Measurements from ENCODE around the gene MBD4. TPM values are rescaled to one million over a fixed set of nuclear protein-coding genes. Genes with fewer than 3 reads are reported as not detected.

The MBD4 gene
- total RNA-seq, 1 experiment from 2014 or later, result 15.7 TPM

DNA sequence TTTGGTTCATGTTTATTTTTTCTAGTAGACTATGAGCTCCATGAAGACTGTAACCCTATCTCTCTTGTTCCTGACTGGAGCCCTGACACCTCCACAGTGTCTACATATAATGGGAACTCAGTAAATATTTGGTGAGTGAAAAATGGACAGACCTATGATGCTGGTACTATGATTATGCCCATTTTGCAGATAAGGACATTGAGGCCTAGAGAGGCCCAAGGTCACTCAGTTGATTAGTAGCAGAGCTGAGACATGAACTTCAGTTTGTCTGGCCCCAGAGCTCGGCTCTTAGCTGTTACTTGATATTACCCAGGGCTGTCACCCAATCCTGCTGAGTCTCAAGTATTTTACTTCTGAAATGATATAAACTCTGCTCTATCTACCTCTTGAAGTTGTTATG is 16.9 kb downstream of the MBD4 start:
- Histone ChIP-seq H3K9me2 (ENCODE audit: insufficient read depth) (no peaks in the 10 kb centered on the region), H3K36me3 (ENCODE audit: control insufficient read depth in 1 of 2, insufficient read depth in 2 of 2, low read length in 2 of 2) (no peaks in the 10 kb centered on the region), H3K9me3 (ENCODE audit: control insufficient read depth in 1 of 2, insufficient read depth in 1 of 2, low read depth in 1 of 2, low read length in 2 of 2) (no peaks in the 10 kb centered on the region), H2AFZ (ENCODE audit: low read depth, low read length, poor library complexity, severe bottlenecking) (no peak overlapping the region), H3K79me2 (ENCODE audit: insufficient read depth, low read length) (no peaks in the 10 kb centered on the region), H3K27ac (ENCODE audit: low read depth, low read length) (no peak overlapping the region), H3K4me1 (ENCODE audit: control insufficient read depth in 1 of 2, insufficient read depth in 2 of 2, low read length in 2 of 2) (peaks cover 0 to 17% of the 10 kb centered on the region in 2 experiments; a peak in 2 of 4 replicates), H3K27me3 (ENCODE audit: insufficient read depth, low read length) (no peaks in the 10 kb centered on the region), H3K4me3 (replicated peaks in 1 of 2; ENCODE audit: low read depth in 1 of 2, low read length in 2 of 2) (no peak overlapping the region), H4K20me1 (ENCODE audit: insufficient read depth) (no peaks in the 10 kb centered on the region), H3K4me2 (ENCODE audit: low read length) (no peak overlapping the region), H3K9ac (ENCODE audit: low read length) (no peak overlapping the region)
- TF ChIP-seq CEBPB (IDR thresholded peaks at IDR 0.05; ENCODE audit: low read depth) (no peak), EZH2 (IDR thresholded peaks at IDR 0.05) (no peak), YY1 (IDR thresholded peaks at IDR 0.05; ENCODE audit: extremely low read depth, insufficient replicate concordance, low read depth, low read length) (no peak), ZNF274 (IDR thresholded peaks at IDR 0.05; ENCODE audit: low read depth, low read length) (no peak), CBX3 (IDR thresholded peaks at IDR 0.05; ENCODE audit: low read depth) (no peak), SIN3A (IDR thresholded peaks at IDR 0.05; ENCODE audit: low read depth) (no peak)
- intact Hi-C loops (cut with micrococcal nuclease), result no loop called here
- CTCF ChIA-PET, result no interaction called here
- BruUV-seq (replicated peaks), result no TSS peak
- DNase-seq (ENCODE audit: low read depth, low spot score) (no peak), ATAC-seq (no peak)
- RAD21 ChIA-PET (ENCODE audit: low non-redundant PET in 1 of 2, low total read pairs in 2 of 2, uncharacterized antibody in 2 of 2, unreplicated experiment in 2 of 2), result no interaction called here
- POLR2A ChIA-PET, result interaction anchor here (1.0 kb wide), 1 partner anchor 17 kb away, joined by 3 read pairs; the partner anchor contains the start of genes IFT122 and MBD4

GRCh38 chr3:129421988-129422745 is 17.6 kb downstream of the MBD4 start:
- peaks cover 0 to 17% of the 10 kb centered on the region in 2 experiments; a peak in 2 of 4 replicates for H3K4me1 ChIP-seq (ENCODE audit: control insufficient read depth in 1 of 2, insufficient read depth in 2 of 2, low read length in 2 of 2)
- no peaks in the 10 kb centered on the region for H3K27me3 ChIP-seq (ENCODE audit: insufficient read depth, low read length)
- TF ChIP-seq, protein P1, sequence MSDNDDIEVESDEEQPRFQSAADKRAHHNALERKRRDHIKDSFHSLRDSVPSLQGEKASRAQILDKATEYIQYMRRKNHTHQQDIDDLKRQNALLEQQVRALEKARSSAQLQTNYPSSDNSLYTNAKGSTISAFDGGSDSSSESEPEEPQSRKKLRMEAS (IDR thresholded peaks at IDR 0.05), result no peak
- TF ChIP-seq RAD21 (IDR thresholded peaks at IDR 0.05; ENCODE audit: low read depth), result peak; percentile 13; the same call in 1 of the 2 replicates
- TF ChIP-seq FOSL1 (IDR thresholded peaks at IDR 0.05; ENCODE audit: low read depth), result no peak
- TF ChIP-seq CTCF (IDR thresholded peaks at IDR 0.05 in 2 of 3, conservative IDR thresholded peaks at IDR 0.05 in 1 of 3; ENCODE audit: borderline replicate concordance in 1 of 3, insufficient read depth in 1 of 3, low read depth in 2 of 3, low read length in 2 of 3), result peak in 2 of 3 experiments; percentile 10 to 28; a peak in 1 of 6 replicates
- no peaks in the 10 kb centered on the region for H4K20me1 ChIP-seq (ENCODE audit: insufficient read depth)
- CTCF ChIA-PET, result no interaction called here
- no peak overlapping the region for H2AFZ ChIP-seq (ENCODE audit: low read depth, low read length, poor library complexity, severe bottlenecking)
- no peaks in the 10 kb centered on the region for H3K79me2 ChIP-seq (ENCODE audit: insufficient read depth, low read length)
- DNase-seq (ENCODE audit: low read depth, low spot score), result no peak
- H3K9me3 ChIP-seq (ENCODE audit: control insufficient read depth in 1 of 2, insufficient read depth in 1 of 2, low read depth in 1 of 2, low read length in 2 of 2), result no peaks in the 10 kb centered on the region
- no peaks in the 10 kb centered on the region for H3K36me3 ChIP-seq (ENCODE audit: control insufficient read depth in 1 of 2, insufficient read depth in 2 of 2, low read length in 2 of 2)
- H3K27ac ChIP-seq (ENCODE audit: low read depth, low read length), result no peak overlapping the region
- POLR2A ChIA-PET, result interaction anchor here (1.0 kb wide), 1 partner anchor 18 kb away, joined by 3 read pairs; the partner anchor contains the start of genes IFT122 and MBD4
- no peak overlapping the region for H3K4me3 ChIP-seq (replicated peaks in 1 of 2; ENCODE audit: low read depth in 1 of 2, low read length in 2 of 2)
- intact Hi-C loops (cut with micrococcal nuclease), result no loop called here
- ATAC-seq, result peak; percentile 59
- no TSS peak for BruUV-seq (replicated peaks)
- H3K9ac ChIP-seq (ENCODE audit: low read length), result no peak overlapping the region
- RAD21 ChIA-PET (ENCODE audit: low non-redundant PET in 1 of 2, low total read pairs in 2 of 2, uncharacterized antibody in 2 of 2, unreplicated experiment in 2 of 2), result no interaction called here
- H3K9me2 ChIP-seq (ENCODE audit: insufficient read depth), result no peaks in the 10 kb centered on the region
- no peak overlapping the region for H3K4me2 ChIP-seq (ENCODE audit: low read length)

All from HCT116 (cell line).